Measurements from ENCODE around the gene TP53BP2.
"Not testable (repeated sequence)": the region's sequence is repeated elsewhere in the genome, so short reads cannot be mapped to it uniquely, and the experiment has no call there.

The TP53BP2 gene

GRCh38 chr1:223740038-223740736, 105.6 kb downstream of the TP53BP2 start:
- DNase-seq (ENCODE audit: low read depth) = not testable (repeated sequence)

- DNase-seq (ENCODE audit: low read depth) = no peak
Measured at GRCh38 chr1:223739366-223740037, 106.2 kb downstream of the TP53BP2 start.

- no peak for DNase-seq (ENCODE audit: low read depth)
Measured at GRCh38 chr1:223738465-223739365, 107.0 kb downstream of the TP53BP2 start.

GRCh38 chr1:223737342-223737741, 108.4 kb downstream of the TP53BP2 start:
- DNase-seq (ENCODE audit: low read depth) = no peak

GRCh38 chr1:223736638-223737037, 109.1 kb downstream of the TP53BP2 start:
- DNase-seq (ENCODE audit: low read depth) = not testable (repeated sequence)

GRCh38 chr1:223733898-223734852, 111.6 kb downstream of the TP53BP2 start:
- DNase-seq (ENCODE audit: low read depth) = no peak

- no peak for DNase-seq (ENCODE audit: low read depth)
Measured at GRCh38 chr1:223732993-223733798, 112.6 kb downstream of the TP53BP2 start.

- DNase-seq (ENCODE audit: low read depth) = no peak
Measured at GRCh38 chr1:223731133-223731770, 114.5 kb downstream of the TP53BP2 start.

- no peak for DNase-seq (ENCODE audit: low read depth)
Measured at GRCh38 chr1:223730479-223731132, 115.1 kb downstream of the TP53BP2 start.

GRCh38 chr1:223729906-223730305, 115.8 kb downstream of the TP53BP2 start:
- no peak for DNase-seq (ENCODE audit: low read depth)

Data from stimulated activated CD8-positive, alpha-beta memory T cell treated with anti-CD3 and anti-CD28 coated beads, Interleukin-12 subunit alpha, Interleukin-12 subunit beta, amount 100 ng/mL, for 1 hour (primary cell).